ENCODE data around the gene MCM8. TPM values are rescaled to one million over a fixed set of nuclear protein-coding genes. Genes with fewer than 3 reads are reported as not detected.

The MCM8 gene
- total and polyA plus RNA-seq, 2 experiments from 2014 or later = 1.5 to 7.7 TPM

GRCh38 chr20:6012179-6012578 is 61.7 kb downstream of the MCM8 start:
- Histone ChIP-seq H3K27ac (no peak overlapping the region), H3F3A (ENCODE audit: insufficient read depth) (peaks cover 16% of the 10 kb centered on the region), H3K36me3 (ENCODE audit: low read depth) (peaks cover 48% of the 10 kb centered on the region), H3K4me1 (ENCODE audit: insufficient read depth) (peaks cover 13% of the 10 kb centered on the region), H2AFZ (no peak overlapping the region), H3K4me2 (ENCODE audit: unreplicated experiment) (no peak overlapping the region), H3K9me3 (ENCODE audit: low read depth) (no peaks in the 10 kb centered on the region), H3K9me2 (ENCODE audit: insufficient read depth) (no peaks in the 10 kb centered on the region), H3K79me2 (ENCODE audit: insufficient read depth) (peaks cover 96% of the 10 kb centered on the region), H4K20me1 (ENCODE audit: insufficient read depth) (peaks cover 9% of the 10 kb centered on the region; the same call in 1 of the 2 replicates), H3K27me3 (replicated peaks; ENCODE audit: insufficient read depth) (no peaks in the 10 kb centered on the region), H3K9ac (no peak overlapping the region), H3K4me3 (no peak overlapping the region)
- DNase-seq = no peak
- in situ Hi-C loops (cut with MboI) = no loop called here
- no peak for TF ChIP-seq EZH2phosphoT487 (IDR thresholded peaks at IDR 0.05; ENCODE audit: insufficient read depth, low read depth)
- no peak for TF ChIP-seq EZH2 (IDR thresholded peaks at IDR 0.05; ENCODE audit: insufficient read depth, poor library complexity, severe bottlenecking)
- 85 to 88% methylated on average over 5 of the region's 5 CpGs for WGBS, 2 experiments (ENCODE audit: low coverage in 1 of 2, low lambda C conversion rate in 2 of 2, missing lambda C conversion rate in 2 of 2)

- Histone ChIP-seq H3K9ac (no peak overlapping the region), H3K27me3 (replicated peaks; ENCODE audit: insufficient read depth) (no peaks in the 10 kb centered on the region), H3K9me3 (ENCODE audit: low read depth) (no peaks in the 10 kb centered on the region), H3F3A (ENCODE audit: insufficient read depth) (no peaks in the 10 kb centered on the region), H3K4me2 (ENCODE audit: unreplicated experiment) (no peak overlapping the region), H3K4me1 (ENCODE audit: insufficient read depth) (no peaks in the 10 kb centered on the region), H3K4me3 (no peak overlapping the region), H3K36me3 (ENCODE audit: low read depth) (peaks cover 48% of the 10 kb centered on the region), H2AFZ (no peak overlapping the region), H3K27ac (no peak overlapping the region), H3K79me2 (ENCODE audit: insufficient read depth) (peaks cover 100% of the 10 kb centered on the region), H4K20me1 (ENCODE audit: insufficient read depth) (peaks cover 7% of the 10 kb centered on the region; the same call in 1 of the 2 replicates), H3K9me2 (ENCODE audit: insufficient read depth) (no peaks in the 10 kb centered on the region)
- DNase-seq = no peak
- 88 to 96% methylated on average over 3 of the region's 3 CpGs for WGBS, 2 experiments (ENCODE audit: low coverage in 1 of 2, low lambda C conversion rate in 2 of 2, missing lambda C conversion rate in 2 of 2)
- TF ChIP-seq EZH2 (IDR thresholded peaks at IDR 0.05; ENCODE audit: insufficient read depth, poor library complexity, severe bottlenecking) (no peak), EZH2phosphoT487 (IDR thresholded peaks at IDR 0.05; ENCODE audit: insufficient read depth, low read depth) (no peak)
- in situ Hi-C loops (cut with MboI) = no loop called here
These were observed 63.6 kb downstream of the MCM8 start for GRCh38 chr20:6014017-6014416.

GRCh38 chr20:6014957-6015356 is 64.5 kb downstream of the MCM8 start:
- H3K9me3 ChIP-seq (ENCODE audit: low read depth) = no peaks in the 10 kb centered on the region
- peaks cover 100% of the 10 kb centered on the region for H3K79me2 ChIP-seq (ENCODE audit: insufficient read depth)
- H4K20me1 ChIP-seq (ENCODE audit: insufficient read depth) = peaks cover 7% of the 10 kb centered on the region; the same call in 1 of the 2 replicates
- no peak overlapping the region for H2AFZ ChIP-seq
- H3K4me2 ChIP-seq (ENCODE audit: unreplicated experiment) = no peak overlapping the region
- no peaks in the 10 kb centered on the region for H3K4me1 ChIP-seq (ENCODE audit: insufficient read depth)
- H3K36me3 ChIP-seq (ENCODE audit: low read depth) = peaks cover 44% of the 10 kb centered on the region
- no peaks in the 10 kb centered on the region for H3K9me2 ChIP-seq (ENCODE audit: insufficient read depth)
- DNase-seq = no peak
- no peak for TF ChIP-seq EZH2phosphoT487 (IDR thresholded peaks at IDR 0.05; ENCODE audit: insufficient read depth, low read depth)
- TF ChIP-seq EZH2 (IDR thresholded peaks at IDR 0.05; ENCODE audit: insufficient read depth, poor library complexity, severe bottlenecking) = no peak
- no peaks in the 10 kb centered on the region for H3F3A ChIP-seq (ENCODE audit: insufficient read depth)
- no peak overlapping the region for H3K27ac ChIP-seq
- no peak overlapping the region for H3K9ac ChIP-seq
- H3K27me3 ChIP-seq (replicated peaks; ENCODE audit: insufficient read depth) = no peaks in the 10 kb centered on the region
- in situ Hi-C loops (cut with MboI) = no loop called here
- 77 to 81% methylated on average over 4 of the region's 4 CpGs for WGBS, 2 experiments (ENCODE audit: low coverage in 1 of 2, low lambda C conversion rate in 2 of 2, missing lambda C conversion rate in 2 of 2)
- H3K4me3 ChIP-seq = no peak overlapping the region

- in situ Hi-C loops (cut with MboI) = no loop called here
- no peak for DNase-seq
- H3F3A ChIP-seq (ENCODE audit: insufficient read depth) = 0 out of 2 replicates have a peak, but pooled peaks cover 4% of the 10 kb centered on the region
- H3K9me3 ChIP-seq (ENCODE audit: low read depth) = no peaks in the 10 kb centered on the region
- peaks cover 100% of the 10 kb centered on the region for H3K79me2 ChIP-seq (ENCODE audit: insufficient read depth)
- H3K4me2 ChIP-seq (ENCODE audit: unreplicated experiment) = no peak overlapping the region
- peaks cover 23% of the 10 kb centered on the region for H3K36me3 ChIP-seq (ENCODE audit: low read depth)
- no peak overlapping the region for H2AFZ ChIP-seq
- H3K27ac ChIP-seq = no peak overlapping the region
- H3K9me2 ChIP-seq (ENCODE audit: insufficient read depth) = no peaks in the 10 kb centered on the region
- TF ChIP-seq EZH2phosphoT487 (IDR thresholded peaks at IDR 0.05; ENCODE audit: insufficient read depth, low read depth) (no peak), EZH2 (IDR thresholded peaks at IDR 0.05; ENCODE audit: insufficient read depth, poor library complexity, severe bottlenecking) (no peak)
- H3K4me1 ChIP-seq (ENCODE audit: insufficient read depth) = no peaks in the 10 kb centered on the region
- peaks cover 7% of the 10 kb centered on the region; the same call in 1 of the 2 replicates for H4K20me1 ChIP-seq (ENCODE audit: insufficient read depth)
- H3K4me3 ChIP-seq = no peak overlapping the region
- H3K27me3 ChIP-seq (replicated peaks; ENCODE audit: insufficient read depth) = no peaks in the 10 kb centered on the region
- no peak overlapping the region for H3K9ac ChIP-seq
These were observed 67.0 kb downstream of the MCM8 start for GRCh38 chr20:6017467-6017866.

GRCh38 chr20:6017880-6018279 is 67.4 kb downstream of the MCM8 start:
- Histone ChIP-seq H3K4me2 (ENCODE audit: unreplicated experiment) (no peak overlapping the region), H3K9ac (no peak overlapping the region), H3F3A (ENCODE audit: insufficient read depth) (0 out of 2 replicates have a peak, but pooled peaks cover 4% of the 10 kb centered on the region), H3K36me3 (ENCODE audit: low read depth) (peaks cover 18% of the 10 kb centered on the region), H3K79me2 (ENCODE audit: insufficient read depth) (peaks cover 100% of the 10 kb centered on the region), H3K4me3 (no peak overlapping the region), H3K27ac (no peak overlapping the region), H3K9me3 (ENCODE audit: low read depth) (no peaks in the 10 kb centered on the region), H3K4me1 (ENCODE audit: insufficient read depth) (no peaks in the 10 kb centered on the region), H3K9me2 (ENCODE audit: insufficient read depth) (no peaks in the 10 kb centered on the region), H4K20me1 (ENCODE audit: insufficient read depth) (peaks cover 7% of the 10 kb centered on the region; the same call in 1 of the 2 replicates), H2AFZ (no peak overlapping the region), H3K27me3 (replicated peaks; ENCODE audit: insufficient read depth) (no peaks in the 10 kb centered on the region)
- DNase-seq = no peak
- in situ Hi-C loops (cut with MboI) = no loop called here
- no peak for TF ChIP-seq EZH2 (IDR thresholded peaks at IDR 0.05; ENCODE audit: insufficient read depth, poor library complexity, severe bottlenecking)
- TF ChIP-seq EZH2phosphoT487 (IDR thresholded peaks at IDR 0.05; ENCODE audit: insufficient read depth, low read depth) = no peak
- 86 to 87% methylated on average over 7 of the region's 7 CpGs for WGBS, 2 experiments (ENCODE audit: low coverage in 1 of 2, low lambda C conversion rate in 2 of 2, missing lambda C conversion rate in 2 of 2)

All from GM23248 (cell line).